SJSA1 (cell line): ENCODE measurements around the gene TSC2. TPM values are rescaled to one million over a fixed set of nuclear protein-coding genes. Genes with fewer than 3 reads are reported as not detected.

Experiments
- DNase-seq, 2 experiments: peaks; one replicate each; pipeline ENCODE4 v3.0.0-alpha.2; 2015 to 2020; ENCODE audit warnings: low spot score in 2 of 2, low read depth in 1 of 2
- H3K27ac ChIP-seq: fragments of 250-450 bp; sonication (Bioruptor Pico); 2 replicates; pipeline ENCODE4 v1.5.1; 2020; ENCODE audit warnings: mild to moderate bottlenecking, moderate library complexity
- H3K27me3 ChIP-seq: fragments of 250-450 bp; sonication (Bioruptor Pico); replicated peaks from 2 replicates; pipeline ENCODE4 v1.5.1; 2020; ENCODE audit warnings: mild to moderate bottlenecking, moderate library complexity
- H3K36me3 ChIP-seq: fragments of 250-450 bp; sonication (Bioruptor Pico); 2 replicates; pipeline ENCODE4 v1.5.1; 2020; ENCODE audit warnings: mild to moderate bottlenecking
- H3K4me1 ChIP-seq: fragments of 250-450 bp; sonication (Bioruptor Pico); replicated peaks from 2 replicates; pipeline ENCODE4 v1.6.1; 2021; ENCODE audit warnings: mild to moderate bottlenecking
- H3K4me3 ChIP-seq: fragments of 250-450 bp; sonication (Bioruptor Pico); 2 replicates; pipeline ENCODE4 v1.5.1; 2020; ENCODE audit warnings: mild to moderate bottlenecking
- H3K9me3 ChIP-seq: fragments of 250-450 bp; sonication (Bioruptor Pico); replicated peaks from 2 replicates; pipeline ENCODE4 v1.5.1; 2020; ENCODE audit warnings: mild to moderate bottlenecking
- total RNA-seq: library from RNA; depleted of rRNA; stranded (reverse); fragments of >200 nt; shearing (Covaris generic); gene quantifications from 2 replicates; pipeline ENCODE4 v1.2.3, GENCODE V29; 2014; rRNA removed

Gene TSC2
- total RNA-seq = 36.9 and 51.9 TPM in 2 replicates

DNA sequence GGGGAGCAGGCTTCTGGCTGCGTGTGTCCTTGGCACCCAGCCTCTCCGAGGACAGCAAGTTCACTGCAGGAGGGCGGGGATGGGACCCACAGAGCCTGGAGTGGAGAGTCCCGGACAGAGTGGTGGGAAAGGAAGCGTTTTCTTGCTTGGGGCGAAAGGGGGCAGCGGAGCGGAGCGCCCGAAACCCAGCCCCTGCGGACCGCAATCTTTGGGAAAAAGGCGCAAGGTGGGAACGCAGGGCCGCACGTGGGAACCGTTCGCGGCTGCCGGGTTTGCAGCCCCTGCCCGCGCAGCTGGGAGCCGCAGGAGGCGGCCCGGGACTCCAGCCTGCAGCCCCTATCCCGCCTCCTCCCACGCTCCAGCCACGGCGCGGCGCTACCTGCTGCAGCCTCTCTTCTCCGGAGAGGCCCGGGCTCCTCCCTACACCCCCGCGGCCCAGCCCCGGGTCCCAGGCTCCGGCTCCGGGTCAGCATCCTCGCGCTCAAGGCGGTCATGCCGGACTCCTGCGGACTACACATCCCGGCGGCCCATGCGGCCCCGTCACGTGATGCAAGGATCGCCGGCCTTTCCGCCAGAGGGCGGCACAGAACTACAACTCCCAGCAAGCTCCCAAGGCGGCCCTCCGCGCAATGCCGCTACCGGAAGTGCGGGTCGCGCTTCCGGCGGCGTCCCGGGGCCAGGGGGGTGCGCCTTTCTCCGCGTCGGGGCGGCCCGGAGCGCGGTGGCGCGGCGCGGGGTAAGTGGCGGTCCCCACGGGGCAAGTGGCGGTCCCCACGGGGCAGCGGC lies at the start of gene TSC2, which contains the start of gene NTHL1:
TSS of gene TSC2 (plus strand) at position 656 of the 786 bp plus-strand sequence. CDS start 631 bp downstream, outside the sequence.
TSS of gene NTHL1 (minus strand) at position 505 of the 786 bp plus-strand sequence. CDS start at position 494, 11 bp downstream.
- Histone ChIP-seq H3K9me3 (no peaks in the 10 kb centered on the region), H3K36me3 (peaks cover 40% of the 10 kb centered on the region), H3K4me3 (peak within 1 kb of the TSS; percentile 92), H3K27ac (no peak within 1 kb of the TSS), H3K27me3 (no peaks in the 10 kb centered on the region), H3K4me1 (peaks cover 25% of the 10 kb centered on the region)
- peak; percentile 92 to 97 for DNase-seq

DNA sequence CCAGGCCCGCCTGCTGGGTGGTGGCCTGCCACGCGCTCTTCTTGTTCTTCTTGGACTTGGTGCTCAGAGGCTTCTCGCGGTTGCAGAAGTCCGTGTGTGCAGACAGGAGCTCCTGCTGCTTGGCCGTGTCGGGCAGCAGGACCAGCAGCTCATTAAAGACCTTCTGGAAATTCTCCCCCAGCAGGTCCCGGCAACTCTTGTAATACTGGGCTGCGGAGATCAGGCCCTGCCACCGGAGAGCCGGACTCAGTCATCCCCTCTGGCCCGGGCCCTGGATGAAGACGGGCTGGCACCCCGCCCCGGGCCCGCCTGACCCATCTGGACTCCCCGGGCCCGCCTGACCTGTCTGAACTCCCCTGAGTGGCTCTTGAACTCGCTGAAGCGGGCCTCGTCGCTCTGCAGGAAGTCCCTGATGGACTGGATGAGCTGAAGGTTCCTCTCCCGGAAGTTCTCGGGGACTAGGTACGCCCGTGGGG lies 49.4 kb upstream of the TSC2 start:
- H3K27me3 ChIP-seq = no peaks in the 10 kb centered on the region
- H3K4me3 ChIP-seq = no peak overlapping the region
- no peak overlapping the region for H3K27ac ChIP-seq
- H3K4me1 ChIP-seq = peaks cover 24% of the 10 kb centered on the region
- H3K36me3 ChIP-seq = peaks cover 77% of the 10 kb centered on the region
- DNase-seq = no peak
- no peaks in the 10 kb centered on the region for H3K9me3 ChIP-seq

DNA sequence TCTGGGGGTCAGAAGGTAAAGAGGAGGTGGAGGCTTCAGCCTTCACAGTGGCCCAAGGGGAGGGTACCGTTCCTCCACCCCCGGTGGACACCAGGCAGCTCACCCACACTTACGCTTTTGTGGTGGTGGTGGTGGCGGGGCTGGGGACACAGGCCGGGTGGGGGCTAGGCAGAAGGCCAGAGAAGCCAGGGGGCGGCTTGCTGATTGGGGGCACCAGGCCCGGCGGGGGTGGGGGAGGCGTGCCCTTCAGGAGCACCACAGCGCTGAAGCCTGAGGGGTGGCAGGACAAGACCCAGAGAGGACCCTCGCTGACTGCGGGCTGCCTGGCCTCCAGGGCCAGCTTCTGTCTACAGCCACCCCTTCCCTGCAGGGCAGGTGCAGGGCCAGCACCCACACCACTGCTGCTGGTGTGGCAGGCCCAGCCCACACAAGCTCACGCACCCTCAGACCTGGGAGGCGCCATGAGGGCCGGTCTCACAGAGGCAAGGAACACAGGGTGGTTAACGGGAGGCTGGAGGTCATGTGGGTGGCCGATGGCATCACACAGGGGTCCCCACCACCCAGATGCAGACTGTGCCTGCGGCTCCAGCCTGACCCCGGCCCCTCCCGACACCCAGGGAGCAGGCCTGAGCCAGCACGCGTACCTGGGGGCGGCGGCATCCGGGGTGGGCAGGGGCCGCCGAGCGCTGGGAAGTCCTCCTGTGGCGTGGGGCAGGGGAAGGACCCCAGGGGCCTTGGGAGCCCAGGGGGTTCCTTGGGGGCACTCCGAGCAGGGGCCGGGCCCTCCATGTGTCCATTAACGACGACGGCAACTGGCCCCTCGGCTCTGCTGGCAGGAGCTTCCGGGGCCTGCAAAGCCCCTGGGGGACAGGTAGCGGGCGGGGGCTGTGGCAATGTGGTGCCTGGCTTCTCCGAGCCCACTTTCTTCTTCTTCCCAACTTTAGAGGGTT lies 48.7 kb upstream of the TSC2 start:
- Histone ChIP-seq H3K9me3 (no peaks in the 10 kb centered on the region), H3K4me1 (peaks cover 27% of the 10 kb centered on the region), H3K27ac (no peak overlapping the region), H3K27me3 (no peaks in the 10 kb centered on the region), H3K36me3 (peaks cover 81% of the 10 kb centered on the region), H3K4me3 (no peak overlapping the region)
- no peak for DNase-seq

- DNase-seq = no peak
- H3K9me3 ChIP-seq = no peaks in the 10 kb centered on the region
- H3K27ac ChIP-seq = no peak overlapping the region
- H3K27me3 ChIP-seq = no peaks in the 10 kb centered on the region
- H3K36me3 ChIP-seq = peaks cover 85% of the 10 kb centered on the region
- peaks cover 30% of the 10 kb centered on the region for H3K4me1 ChIP-seq
- no peak overlapping the region for H3K4me3 ChIP-seq
These were observed 47.8 kb upstream of the TSC2 start for GRCh38 chr16:1999866-2000514.

DNA sequence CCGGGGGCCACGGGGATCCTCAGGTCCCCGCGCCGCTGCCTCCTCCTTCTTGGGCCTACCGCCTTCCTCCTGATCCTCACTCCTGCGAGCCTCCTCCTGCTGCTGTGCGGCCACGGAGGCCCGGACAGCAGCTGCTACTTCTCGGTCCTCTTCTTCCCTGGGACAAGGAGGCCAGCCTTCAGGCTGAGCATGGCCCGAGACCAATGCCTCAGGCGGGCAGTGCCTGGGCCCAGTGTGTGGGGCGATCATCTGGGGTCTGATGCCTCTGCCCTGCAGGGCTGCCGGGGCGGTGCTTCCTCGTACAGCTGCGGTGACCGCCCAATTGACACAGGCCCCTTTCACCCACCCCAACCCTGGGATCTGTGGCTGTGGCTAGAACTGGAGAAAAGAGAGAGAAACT lies 46.8 kb upstream of the TSC2 start:
- peaks cover 90% of the 10 kb centered on the region for H3K36me3 ChIP-seq
- no peak overlapping the region for H3K4me3 ChIP-seq
- H3K4me1 ChIP-seq = peaks cover 30% of the 10 kb centered on the region
- no peak overlapping the region for H3K27ac ChIP-seq
- H3K9me3 ChIP-seq = no peaks in the 10 kb centered on the region
- DNase-seq = no peak
- H3K27me3 ChIP-seq = no peaks in the 10 kb centered on the region

DNA sequence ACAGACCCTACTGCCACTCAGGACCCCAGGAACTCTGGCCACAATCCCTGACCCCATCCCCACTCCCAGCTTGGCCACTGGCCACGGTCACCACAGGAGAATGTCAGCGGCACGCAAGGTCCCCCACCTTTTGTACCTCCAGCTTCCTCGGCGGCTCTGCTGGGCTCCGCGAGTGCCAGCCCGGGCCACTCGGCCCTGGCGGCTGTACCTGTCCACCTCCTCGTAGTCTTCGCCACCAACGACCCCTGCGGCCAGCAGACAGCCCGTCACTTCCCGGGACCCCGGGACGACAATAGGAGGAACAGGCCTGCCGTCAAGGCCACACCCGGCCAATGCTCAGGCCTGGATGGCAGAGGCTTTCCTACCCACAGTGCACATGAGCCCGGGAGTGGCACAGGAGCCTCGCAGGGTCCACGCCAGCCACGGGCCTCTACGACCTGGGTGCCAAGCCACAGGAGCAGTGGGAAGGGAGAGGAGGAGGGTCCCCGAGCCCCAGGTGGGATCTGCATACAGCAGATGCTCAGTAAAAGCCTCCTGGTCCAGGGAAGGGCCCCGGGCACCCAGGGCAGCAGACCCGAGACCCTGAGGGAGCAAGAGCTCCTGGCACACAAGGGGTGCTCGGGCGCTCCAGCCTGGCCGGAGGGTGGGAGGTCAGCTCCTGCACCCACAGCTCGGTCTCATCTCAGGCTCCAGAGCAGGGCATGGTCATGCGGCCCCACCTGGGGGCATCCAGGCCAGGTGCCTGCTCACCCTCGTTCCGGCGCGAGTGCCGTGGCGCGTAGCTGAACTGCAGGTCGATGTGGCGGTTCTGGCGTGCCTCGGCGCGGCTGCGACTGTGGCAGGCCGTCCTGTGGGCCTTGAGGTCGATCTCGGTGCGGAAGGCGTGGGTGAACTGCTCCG lies 46.1 kb upstream of the TSC2 start:
- no peak overlapping the region for H3K27ac ChIP-seq
- H3K9me3 ChIP-seq = no peaks in the 10 kb centered on the region
- H3K36me3 ChIP-seq = peaks cover 88% of the 10 kb centered on the region
- no peak for DNase-seq
- no peak overlapping the region for H3K4me3 ChIP-seq
- peaks cover 25% of the 10 kb centered on the region for H3K4me1 ChIP-seq
- H3K27me3 ChIP-seq = no peaks in the 10 kb centered on the region

GRCh38 chr16:2002406-2003230 lies 45.2 kb upstream of the TSC2 start:
- no peaks in the 10 kb centered on the region for H3K27me3 ChIP-seq
- DNase-seq = no peak
- H3K4me1 ChIP-seq = peaks cover 21% of the 10 kb centered on the region
- no peak overlapping the region for H3K4me3 ChIP-seq
- peaks cover 88% of the 10 kb centered on the region for H3K36me3 ChIP-seq
- no peak overlapping the region for H3K27ac ChIP-seq
- H3K9me3 ChIP-seq = no peaks in the 10 kb centered on the region

GRCh38 chr16:2003231-2003826 lies 44.5 kb upstream of the TSC2 start:
- Histone ChIP-seq H3K36me3 (peaks cover 90% of the 10 kb centered on the region), H3K9me3 (no peaks in the 10 kb centered on the region), H3K27me3 (no peaks in the 10 kb centered on the region), H3K27ac (no peak overlapping the region), H3K4me3 (no peak overlapping the region), H3K4me1 (peaks cover 22% of the 10 kb centered on the region)
- DNase-seq = no peak

DNA sequence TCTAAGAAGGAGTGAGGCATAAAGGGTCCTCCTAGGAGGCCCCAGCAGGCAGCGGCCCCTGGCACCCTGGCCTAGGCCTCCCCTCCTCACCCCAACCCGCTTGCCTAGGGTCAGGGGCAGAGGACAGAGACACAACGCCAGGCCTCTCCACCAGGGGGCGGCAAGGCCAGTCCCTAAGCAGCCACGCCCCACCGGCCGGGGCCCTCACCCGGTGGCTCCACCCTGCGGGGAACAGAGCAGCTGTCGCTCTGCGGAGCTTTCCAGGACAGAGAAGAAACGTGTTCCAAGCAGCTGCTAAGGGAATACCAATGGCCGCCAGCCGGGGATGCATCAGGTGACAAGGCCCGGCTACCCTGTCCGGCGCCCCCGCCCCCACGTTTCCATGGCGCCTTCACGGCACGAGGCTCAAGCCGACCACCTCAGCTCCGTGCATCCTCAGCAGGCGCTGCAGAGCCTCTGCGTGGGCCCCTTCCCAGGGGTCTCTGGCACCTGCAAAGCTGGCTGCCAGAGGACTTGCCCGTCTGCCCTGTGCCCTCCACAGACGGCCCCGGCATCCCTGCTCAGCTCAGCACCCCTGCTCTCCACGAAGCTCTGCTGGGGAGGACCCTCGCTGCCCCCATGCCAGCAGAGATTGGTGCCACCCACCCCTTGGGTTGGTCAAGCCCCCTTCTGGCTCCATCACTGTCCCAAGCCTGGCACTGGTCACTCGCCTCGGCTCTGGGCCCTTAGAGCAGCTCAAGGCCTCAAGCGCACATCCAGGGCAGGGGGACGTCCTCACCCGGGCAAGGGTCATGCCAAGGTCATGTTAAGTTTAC lies 43.8 kb upstream of the TSC2 start:
- Histone ChIP-seq H3K4me3 (no peak overlapping the region), H3K36me3 (peaks cover 90% of the 10 kb centered on the region), H3K27me3 (no peaks in the 10 kb centered on the region), H3K9me3 (peaks cover under 1% of the 10 kb centered on the region; the same call in 1 of the 2 replicates), H3K4me1 (peaks cover 25% of the 10 kb centered on the region), H3K27ac (no peak overlapping the region)
- peak; percentile 75 to 96 for DNase-seq

- H3K4me1 ChIP-seq = peaks cover 31% of the 10 kb centered on the region
- peaks cover 86% of the 10 kb centered on the region for H3K36me3 ChIP-seq
- peaks cover 4% of the 10 kb centered on the region; the same call in 1 of the 2 replicates for H3K9me3 ChIP-seq
- DNase-seq = no peak
- H3K27ac ChIP-seq = no peak overlapping the region
- H3K27me3 ChIP-seq = no peaks in the 10 kb centered on the region
- no peak overlapping the region for H3K4me3 ChIP-seq
These were observed 42.8 kb upstream of the TSC2 start for GRCh38 chr16:2004795-2005517.
